Measurements from ENCODE around the gene ORMDL1. TPM values are rescaled to one million over a fixed set of nuclear protein-coding genes. Genes with fewer than 3 reads are reported as not detected.

ORMDL1 gene
- total and polyA plus RNA-seq, 2 of the 13 experiments (the other 11 are each of a cell fraction or from before 2014, with no cell fraction given): 67.5 to 160 TPM

DNA sequence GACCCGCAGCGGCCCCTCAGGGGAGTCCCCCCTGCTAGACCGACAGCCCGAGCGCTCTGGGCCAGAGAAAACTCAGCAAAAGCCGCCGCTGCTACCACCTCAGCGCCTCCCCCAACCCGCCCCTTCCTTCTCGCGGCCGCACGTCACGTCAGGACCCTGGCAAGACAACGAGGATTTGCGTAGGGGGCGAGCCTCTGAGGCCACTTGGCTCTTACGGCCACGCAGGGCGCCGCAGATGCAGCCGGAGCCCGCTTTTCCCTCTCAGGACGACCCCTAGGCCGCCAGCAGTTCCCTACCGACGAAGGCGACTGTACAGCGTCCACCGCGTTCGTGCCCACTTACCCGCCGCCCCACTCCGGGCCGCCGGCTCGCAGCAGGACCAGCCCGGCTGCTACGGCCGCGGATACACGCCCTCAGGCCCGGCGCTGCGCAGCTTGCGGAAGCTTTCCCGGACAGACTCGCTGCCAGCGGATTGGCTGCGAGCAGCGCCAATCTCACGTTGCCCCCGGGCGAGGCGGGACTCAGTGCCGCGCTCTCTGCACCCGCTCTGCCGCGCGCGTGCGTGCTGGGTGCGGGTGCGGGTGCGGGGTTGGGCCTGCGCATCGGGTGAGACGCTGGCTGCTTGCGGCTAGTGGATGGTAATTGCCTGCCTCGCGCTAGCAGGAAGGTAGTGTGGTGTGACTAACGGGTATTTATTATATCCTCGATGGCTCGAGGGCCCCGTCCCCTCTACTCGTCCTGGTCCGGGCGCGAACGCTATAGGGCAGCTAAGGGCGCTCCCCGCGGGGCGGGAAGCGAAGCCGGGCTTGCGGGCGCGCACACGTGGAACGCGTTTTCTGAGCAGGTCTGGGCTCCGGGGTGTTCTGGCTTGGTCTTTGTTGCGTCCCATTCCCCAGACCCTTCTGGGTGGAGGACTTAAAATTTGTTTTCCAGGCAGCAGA, at the start of gene ORMDL1, which contains the start of gene PMS1 (continued):
- TF ChIP-seq TAF15 (IDR thresholded peaks at IDR 0.05; ENCODE audit: low read depth, low read length, poor library complexity, severe bottlenecking) (no peak), SNRNP70 (IDR thresholded peaks at IDR 0.05; ENCODE audit: low read depth, low read length) (peak; percentile 90), NR0B2 (CRISPR knock-in tag; IDR thresholded peaks at IDR 0.05) (peak; percentile 76), AKNA (CRISPR knock-in tag; IDR thresholded peaks at IDR 0.05; ENCODE audit: borderline replicate concordance) (0 out of 2 replicates have a peak, but pooled peaks have one; percentile 12), ZNF350 (CRISPR knock-in tag; IDR thresholded peaks at IDR 0.05; ENCODE audit: borderline replicate concordance, low read depth) (peak; percentile 96; the same call in 1 of the 2 replicates), NR2C2 (CRISPR knock-in tag; IDR thresholded peaks at IDR 0.05; ENCODE audit: borderline replicate concordance) (peak; percentile 95), SKI (IDR thresholded peaks at IDR 0.05; ENCODE audit: partially characterized antibody) (peak; percentile 60), ZNF570 (CRISPR knock-in tag; IDR thresholded peaks at IDR 0.05; ENCODE audit: borderline replicate concordance) (no peak; the same call in 1 of the 2 replicates)
- TF ChIP-seq, protein P1, sequence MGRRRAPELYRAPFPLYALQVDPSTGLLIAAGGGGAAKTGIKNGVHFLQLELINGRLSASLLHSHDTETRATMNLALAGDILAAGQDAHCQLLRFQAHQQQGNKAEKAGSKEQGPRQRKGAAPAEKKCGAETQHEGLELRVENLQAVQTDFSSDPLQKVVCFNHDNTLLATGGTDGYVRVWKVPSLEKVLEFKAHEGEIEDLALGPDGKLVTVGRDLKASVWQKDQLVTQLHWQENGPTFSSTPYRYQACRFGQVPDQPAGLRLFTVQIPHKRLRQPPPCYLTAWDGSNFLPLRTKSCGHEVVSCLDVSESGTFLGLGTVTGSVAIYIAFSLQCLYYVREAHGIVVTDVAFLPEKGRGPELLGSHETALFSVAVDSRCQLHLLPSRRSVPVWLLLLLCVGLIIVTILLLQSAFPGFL (CRISPR knock-in tag; IDR thresholded peaks at IDR 0.05): no peak; the same call in 1 of the 2 replicates
- TF ChIP-seq, protein P2, sequence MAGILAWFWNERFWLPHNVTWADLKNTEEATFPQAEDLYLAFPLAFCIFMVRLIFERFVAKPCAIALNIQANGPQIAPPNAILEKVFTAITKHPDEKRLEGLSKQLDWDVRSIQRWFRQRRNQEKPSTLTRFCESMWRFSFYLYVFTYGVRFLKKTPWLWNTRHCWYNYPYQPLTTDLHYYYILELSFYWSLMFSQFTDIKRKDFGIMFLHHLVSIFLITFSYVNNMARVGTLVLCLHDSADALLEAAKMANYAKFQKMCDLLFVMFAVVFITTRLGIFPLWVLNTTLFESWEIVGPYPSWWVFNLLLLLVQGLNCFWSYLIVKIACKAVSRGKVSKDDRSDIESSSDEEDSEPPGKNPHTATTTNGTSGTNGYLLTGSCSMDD (CRISPR knock-in tag; IDR thresholded peaks at IDR 0.05): no peak
- TF ChIP-seq, protein P3, sequence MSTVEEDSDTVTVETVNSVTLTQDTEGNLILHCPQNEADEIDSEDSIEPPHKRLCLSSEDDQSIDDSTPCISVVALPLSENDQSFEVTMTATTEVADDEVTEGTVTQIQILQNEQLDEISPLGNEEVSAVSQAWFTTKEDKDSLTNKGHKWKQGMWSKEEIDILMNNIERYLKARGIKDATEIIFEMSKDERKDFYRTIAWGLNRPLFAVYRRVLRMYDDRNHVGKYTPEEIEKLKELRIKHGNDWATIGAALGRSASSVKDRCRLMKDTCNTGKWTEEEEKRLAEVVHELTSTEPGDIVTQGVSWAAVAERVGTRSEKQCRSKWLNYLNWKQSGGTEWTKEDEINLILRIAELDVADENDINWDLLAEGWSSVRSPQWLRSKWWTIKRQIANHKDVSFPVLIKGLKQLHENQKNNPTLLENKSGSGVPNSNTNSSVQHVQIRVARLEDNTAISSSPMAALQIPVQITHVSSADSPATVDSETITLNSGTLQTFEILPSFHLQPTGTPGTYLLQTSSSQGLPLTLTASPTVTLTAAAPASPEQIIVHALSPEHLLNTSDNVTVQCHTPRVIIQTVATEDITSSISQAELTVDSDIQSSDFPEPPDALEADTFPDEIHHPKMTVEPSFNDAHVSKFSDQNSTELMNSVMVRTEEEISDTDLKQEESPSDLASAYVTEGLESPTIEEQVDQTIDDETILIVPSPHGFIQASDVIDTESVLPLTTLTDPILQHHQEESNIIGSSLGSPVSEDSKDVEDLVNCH (CRISPR knock-in tag; IDR thresholded peaks at IDR 0.05): no peak
- TF ChIP-seq, protein P4, sequence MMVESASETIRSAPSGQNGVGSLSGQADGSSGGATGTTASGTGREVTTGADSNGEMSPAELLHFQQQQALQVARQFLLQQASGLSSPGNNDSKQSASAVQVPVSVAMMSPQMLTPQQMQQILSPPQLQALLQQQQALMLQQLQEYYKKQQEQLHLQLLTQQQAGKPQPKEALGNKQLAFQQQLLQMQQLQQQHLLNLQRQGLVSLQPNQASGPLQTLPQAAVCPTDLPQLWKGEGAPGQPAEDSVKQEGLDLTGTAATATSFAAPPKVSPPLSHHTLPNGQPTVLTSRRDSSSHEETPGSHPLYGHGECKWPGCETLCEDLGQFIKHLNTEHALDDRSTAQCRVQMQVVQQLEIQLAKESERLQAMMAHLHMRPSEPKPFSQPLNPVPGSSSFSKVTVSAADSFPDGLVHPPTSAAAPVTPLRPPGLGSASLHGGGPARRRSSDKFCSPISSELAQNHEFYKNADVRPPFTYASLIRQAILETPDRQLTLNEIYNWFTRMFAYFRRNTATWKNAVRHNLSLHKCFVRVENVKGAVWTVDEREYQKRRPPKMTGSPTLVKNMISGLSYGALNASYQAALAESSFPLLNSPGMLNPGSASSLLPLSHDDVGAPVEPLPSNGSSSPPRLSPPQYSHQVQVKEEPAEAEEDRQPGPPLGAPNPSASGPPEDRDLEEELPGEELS (CRISPR knock-in tag; IDR thresholded peaks at IDR 0.05): 0 out of 2 replicates have a peak, but pooled peaks have one; percentile 12
